AG04450 (cell line): ENCODE results near the gene ADSS2. TPM values are rescaled to one million over a fixed set of nuclear protein-coding genes. Genes with fewer than 3 reads are reported as not detected.

Experiments used
- CTCF ChIA-PET: fragments of 300-600, 350-600 bp; formaldehyde crosslinking; extraction: SDS; loops from one replicate; lab custom pipeline; 2022; ENCODE audit warnings: antibody characterized with exemption, inconsistent platforms; lab: Charles Lee
- POLR2A ChIA-PET: fragments of 350-600 bp; formaldehyde crosslinking; extraction: SDS; loops from one replicate; lab custom pipeline; 2021; ENCODE audit warnings: antibody characterized with exemption, inconsistent platforms; lab: Yijun Ruan, JAX
- DNase-seq: peaks from one replicate; pipeline ENCODE4 v3.0.0-alpha.2; 2011; ENCODE audit warnings: low read depth, low spot score
- H3K27ac ChIP-seq: one replicate; pipeline ENCODE4 v1.5.1; 2012; ENCODE audit warnings: low read depth, low read length, control low read depth
- H3K27me3 ChIP-seq: one replicate; pipeline ENCODE4 v1.6.0; 2012; ENCODE audit warnings: low read length; ENCODE audit not compliant: control insufficient read depth, insufficient read depth
- H3K4me3 ChIP-seq: 2 replicates; pipeline ENCODE4 v1.5.1; 2011; ENCODE audit warnings: mild to moderate bottlenecking, low read depth, low read length, control low read depth
- H3K9me3 ChIP-seq: 2 replicates; pipeline ENCODE4 v1.5.1; 2012; ENCODE audit warnings: low read length; ENCODE audit not compliant: control insufficient read depth, insufficient read depth
- CTCF ChIP-seq: IDR thresholded peaks from 2 replicates; pipeline ENCODE4 v1.5.1; 2011; ENCODE audit warnings: low read depth, low read length, control low read depth, inconsistent platforms
- polyA plus RNA-seq: library from polyadenylated mRNA; depleted of rRNA; stranded (reverse); fragments of >200 nt; gene quantifications from 2 replicates; pipeline ENCODE4 v1.2.3, GENCODE V29; 2011

Gene ADSS2
- polyA plus RNA-seq, 1 experiment, result 50.5 TPM

- ChIA-PET CTCF (no interaction called here), POLR2A (no interaction called here)
- H3K27me3 ChIP-seq, result no peaks in the 10 kb centered on the region
- TF ChIP-seq CTCF, result no peak
- DNase-seq, result no peak
- no peak overlapping the region for H3K27ac ChIP-seq
- H3K4me3 ChIP-seq, result no peak overlapping the region
- peaks cover 2% of the 10 kb centered on the region; the same call in 1 of the 2 replicates for H3K9me3 ChIP-seq
Observed at GRCh38 chr1:244458781-244459180, 7.1 kb upstream of the ADSS2 start.

- POLR2A ChIA-PET, result no interaction called here
Observed at GRCh38 chr1:244456586-244456985, 4.9 kb upstream of the ADSS2 start.

GRCh38 chr1:244454412-244454811, 2.7 kb upstream of the ADSS2 start:
- H3K27me3 ChIP-seq, result no peaks in the 10 kb centered on the region
- TF ChIP-seq CTCF, result no peak
- CTCF ChIA-PET, result interaction anchor here (0.6 kb wide), 1 partner anchor 418 kb away, joined by 5 read pairs; no protein-coding TSS in a partner anchor
- H3K27ac ChIP-seq, result no peak overlapping the region
- no peak overlapping the region for H3K4me3 ChIP-seq
- no peak for DNase-seq
- POLR2A ChIA-PET, result no interaction called here
- peaks cover 3% of the 10 kb centered on the region; the same call in 1 of the 2 replicates for H3K9me3 ChIP-seq

More at GRCh38 chr1:244456586-244456985, 4.9 kb upstream of the ADSS2 start:
- H3K4me3 ChIP-seq, result no peak overlapping the region
- CTCF ChIA-PET, result no interaction called here
- H3K27ac ChIP-seq, result no peak overlapping the region
- no peak for TF ChIP-seq CTCF
- no peaks in the 10 kb centered on the region for H3K27me3 ChIP-seq
- H3K9me3 ChIP-seq, result peaks cover 2% of the 10 kb centered on the region; the same call in 1 of the 2 replicates
- DNase-seq, result no peak

GRCh38 chr1:244451951-244452795, 464 bp upstream of the ADSS2 start:
- ChIA-PET CTCF (interaction anchor here (0.5 kb wide), 1 partner anchor 8 kb away, joined by 7 read pairs; no protein-coding TSS in a partner anchor), POLR2A (no interaction called here)
- H3K9me3 ChIP-seq, result peaks cover 3% of the 10 kb centered on the region; the same call in 1 of the 2 replicates
- H3K27ac ChIP-seq, result no peak overlapping the region
- peak; percentile 99 for DNase-seq
- peak overlapping the region; percentile 43 for H3K4me3 ChIP-seq
- no peaks in the 10 kb centered on the region for H3K27me3 ChIP-seq
- peak; percentile 41 for TF ChIP-seq CTCF
